ENCODE measurements around the gene ZNF841. TPM values are rescaled to one million over a fixed set of nuclear protein-coding genes. Genes with fewer than 3 reads are reported as not detected.
"Not testable (repeated sequence)": the region's sequence is repeated elsewhere in the genome, so short reads cannot be mapped to it uniquely, and the experiment has no call there.

ZNF841 gene
- total RNA-seq, 4 donors from 2014 or later, result 11.2 to 32.9 (median 21.8) TPM

GRCh38 chr19:52028780-52029123, 66.8 kb downstream of the ZNF841 start:
- TF ChIP-seq CTCF (IDR thresholded peaks at IDR 0.05), result no peak
- ATAC-seq (ENCODE audit: low FRiP score) (peak; percentile 20), DNase-seq (ENCODE audit: low spot score) (no peak)

DNA sequence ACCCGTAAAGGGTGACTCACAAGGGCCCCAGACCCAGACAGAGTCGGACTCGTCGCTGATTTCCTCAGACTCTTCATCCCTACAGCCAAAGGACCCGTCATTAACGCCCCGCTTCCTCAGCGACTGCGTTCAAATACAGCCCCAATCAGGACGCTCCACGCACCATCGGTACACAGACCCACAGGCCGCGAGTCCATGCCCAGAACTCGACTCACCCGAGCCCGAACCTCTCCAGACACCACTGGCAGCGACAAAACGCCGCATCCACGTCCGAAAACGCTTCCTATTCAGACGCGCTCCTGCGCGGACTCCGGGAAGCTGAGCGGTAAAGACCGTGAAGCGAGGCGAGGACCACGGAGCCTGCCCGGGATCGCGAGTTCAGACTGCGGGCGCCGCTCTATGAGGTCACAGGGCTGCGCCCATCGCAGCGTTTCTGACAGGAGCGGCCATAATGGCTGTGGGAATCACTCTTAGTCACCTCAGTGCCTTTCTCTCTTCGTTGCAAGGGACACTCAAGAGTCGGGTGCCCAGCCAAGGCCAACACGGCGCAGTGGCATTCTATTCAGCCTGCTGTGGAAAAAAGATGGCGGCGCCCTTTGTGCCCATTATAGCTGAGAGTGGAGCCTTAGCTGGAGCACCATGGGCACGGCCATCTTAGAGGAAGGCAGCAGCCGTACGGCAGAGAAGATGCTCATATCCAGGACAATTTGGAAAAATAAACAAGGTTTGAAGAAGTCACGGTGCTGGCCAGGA, 67.4 kb downstream of the ZNF841 start, which contains the start of gene ZNF614:
ZNF614 (minus strand) TSS at position 353 of the 753 bp plus-strand sequence. CDS start 2,634 bp downstream, outside the sequence.
- TF ChIP-seq CTCF (IDR thresholded peaks at IDR 0.05), result no peak
- ATAC-seq (ENCODE audit: low FRiP score), result peak; percentile 96
- DNase-seq (ENCODE audit: low spot score), result peak; percentile 68

DNA sequence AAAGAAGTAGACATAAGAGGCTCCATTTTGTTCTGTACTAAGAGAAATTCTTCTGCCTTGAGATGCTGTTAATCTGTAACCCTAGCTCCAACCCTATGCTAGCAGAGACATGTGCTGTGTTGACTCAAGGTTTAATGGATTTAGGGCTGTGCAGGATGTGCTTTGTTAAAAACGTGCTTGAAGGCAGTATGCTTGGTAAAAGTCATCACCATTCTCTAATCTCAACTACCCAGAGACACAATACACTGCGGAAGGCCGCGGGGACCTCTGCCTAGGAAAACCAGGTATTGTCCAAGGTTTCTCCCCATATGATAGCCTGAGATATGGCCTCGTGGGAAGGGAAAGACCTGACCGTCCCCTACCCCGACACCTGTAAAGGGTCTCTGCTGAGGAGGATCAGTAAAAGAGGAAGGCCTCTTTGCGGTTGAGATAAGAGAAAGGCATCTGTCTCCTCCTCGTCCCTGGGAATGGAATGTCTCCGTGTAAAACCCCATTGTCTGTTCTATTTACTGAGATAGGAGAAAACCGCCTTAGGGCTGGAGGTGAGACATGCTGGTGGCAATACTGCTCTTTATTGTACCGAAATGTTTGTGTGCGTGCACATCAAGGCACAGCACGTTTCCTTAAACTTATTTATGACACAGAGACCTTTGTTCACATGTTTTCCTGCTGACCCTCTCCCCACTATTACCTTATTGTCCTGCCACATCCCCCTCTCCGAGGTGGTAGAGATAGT, 69.1 kb downstream of the ZNF841 start:
- ATAC-seq (ENCODE audit: low FRiP score), result not testable (repeated sequence)

DNA sequence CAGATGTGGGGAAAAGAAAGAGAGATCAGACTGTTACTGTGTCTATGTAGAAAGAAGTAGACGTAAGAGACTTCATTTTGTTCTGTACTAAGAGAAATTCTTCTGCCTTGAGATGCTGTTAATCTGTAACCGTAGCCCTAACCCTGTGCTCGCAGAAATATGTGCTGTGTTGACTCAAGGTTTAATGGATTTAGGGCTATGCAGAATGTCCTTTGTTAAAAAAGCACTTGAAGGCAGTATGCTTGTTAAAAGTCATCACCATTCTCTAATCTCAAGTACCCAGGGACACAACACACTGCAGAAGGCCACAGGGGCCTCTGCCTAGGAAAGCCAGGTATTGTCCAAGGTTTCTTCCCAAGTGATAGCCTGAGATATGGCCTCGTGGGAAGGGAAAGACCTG, 71.1 kb downstream of the ZNF841 start:
- DNase-seq (ENCODE audit: low spot score); ATAC-seq (ENCODE audit: low FRiP score): not testable (repeated sequence)

More for the DNA sequence above, 69.1 kb downstream of the ZNF841 start:
- not testable (repeated sequence) for DNase-seq (ENCODE audit: low spot score)

DNA sequence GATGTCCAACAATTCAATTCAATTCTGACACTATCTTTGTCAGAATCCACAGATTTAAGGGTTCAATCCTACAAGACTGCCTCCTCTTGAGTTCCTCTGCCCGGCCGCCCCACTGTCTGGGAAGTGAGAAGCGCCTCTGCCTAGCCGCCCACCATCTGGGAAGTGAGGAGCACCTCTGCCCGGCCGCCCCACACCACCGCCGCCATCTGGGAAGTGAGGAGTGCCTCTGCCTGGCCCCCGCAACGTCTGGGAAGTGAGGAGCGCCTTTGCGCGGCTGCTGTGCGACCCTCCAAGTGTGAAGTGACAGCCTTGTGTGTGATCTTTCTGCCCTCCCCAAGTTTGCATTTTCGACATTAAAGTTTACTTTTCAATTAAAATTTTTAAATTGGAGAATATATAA, 73.4 kb downstream of the ZNF841 start:
- DNase-seq (ENCODE audit: low spot score), result no peak
- TF ChIP-seq CTCF (IDR thresholded peaks at IDR 0.05), result no peak
- ATAC-seq (ENCODE audit: low FRiP score), result no peak

DNA sequence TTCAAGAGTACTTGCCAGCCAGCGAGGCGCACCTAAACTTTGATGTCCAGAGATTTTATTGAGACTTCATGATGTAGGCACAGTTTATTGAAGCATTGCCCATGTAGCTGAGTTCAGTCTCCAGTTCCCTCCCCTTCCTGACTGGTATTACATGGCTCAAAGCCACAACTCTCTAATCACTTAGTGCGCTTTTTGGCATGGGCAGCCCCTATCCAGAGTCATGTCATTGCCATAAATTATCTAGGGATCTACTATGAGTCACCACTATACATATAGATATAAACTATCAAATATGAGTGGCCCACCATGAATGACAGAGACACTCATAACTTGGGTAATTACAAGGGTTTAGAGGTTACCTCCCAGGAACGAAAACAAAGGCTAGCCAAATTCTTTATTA, 75.1 kb downstream of the ZNF841 start:
- DNase-seq (ENCODE audit: low spot score), result no peak
- TF ChIP-seq CTCF (IDR thresholded peaks at IDR 0.05), result no peak
- no peak for ATAC-seq (ENCODE audit: low FRiP score)

Small RNA genes lying within 50 kb of the gene (small RNA-seq; reads per million reads assigned to genes)
- gene RPL37P23, result not detected

Other genes with a start within 250 kb of the ZNF841 start
- gene ZNF577, start 207.8 kb downstream of the ZNF841 start, total RNA-seq, result 10 to 100 TPM; 10.4 to 26.6 (median 12.5) TPM
- 10 to 100 TPM in 2 of 4 donors, 1 to 10 TPM in 2; 8.2 to 13.3 (median 10.6) TPM for gene ZNF649, start 190.7 kb downstream of the ZNF841 start, total RNA-seq
- gene ZNF613, start 168.3 kb downstream of the ZNF841 start, total RNA-seq, result 1 to 10 TPM; 2.7 to 9.0 (median 6.1) TPM
- 10 to 100 TPM in 1 of 4 donors, 1 to 10 TPM in 3; 8.3 to 15.4 (median 8.7) TPM for gene ZNF350, start 108.9 kb downstream of the ZNF841 start, total RNA-seq
- 10 to 100 TPM in 1 of 4 donors, 1 to 10 TPM in 3; 7.0 to 12.8 (median 8.6) TPM for gene ZNF615, start 87.6 kb downstream of the ZNF841 start, total RNA-seq
- 10 to 100 TPM in 1 of 4 donors, 1 to 10 TPM in 3; 6.8 to 12.7 (median 8.3) TPM for gene ZNF614, start 67.4 kb downstream of the ZNF841 start, total RNA-seq
- gene ZNF432, start 46.9 kb downstream of the ZNF841 start, total RNA-seq, result 10 to 100 TPM in 3 of 4 donors, 1 to 10 TPM in 1; 7.3 to 15.3 (median 11.7) TPM
- 1 to 10 TPM; 3.0 to 7.1 (median 6.1) TPM for gene ZNF616, start 44.2 kb upstream of the ZNF841 start, total RNA-seq
- gene ZNF836, start 75.9 kb upstream of the ZNF841 start, total RNA-seq, result 10 to 100 TPM in 1 of 4 donors, 1 to 10 TPM in 3; 5.8 to 15.1 (median 7.3) TPM
- 100 to 1,000 TPM; 141 to 162 (median 156) TPM for gene PPP2R1A, start 94.3 kb upstream of the ZNF841 start, total RNA-seq
- 10 to 100 TPM in 1 of 4 donors, 1 to 10 TPM in 3; 5.7 to 21.8 (median 8.3) TPM for gene ZNF766, start 173.8 kb upstream of the ZNF841 start, total RNA-seq
- gene ZNF480, start 201.4 kb upstream of the ZNF841 start, total RNA-seq, result 10 to 100 TPM in 1 of 4 donors, 1 to 10 TPM in 3; 4.9 to 12.9 (median 7.4) TPM
- gene ZNF610, start 240.5 kb upstream of the ZNF841 start, total RNA-seq, result 1 to 10 TPM in 3 of 4 donors, under 1 TPM in 1; 0.48 to 3.5 (median 1.4) TPM

Data from omental fat pad (tissue), 4 donors.